ENCODE data around the gene NDRG4. TPM values are rescaled to one million over a fixed set of nuclear protein-coding genes. Genes with fewer than 3 reads are reported as not detected.
A peak's percentile ranks its signal among the peaks of the same experiment; 100 is the strongest.

NDRG4 gene
- total and polyA plus RNA-seq, 2 of the 13 experiments (the other 11 are each of a cell fraction or from before 2014, with no cell fraction given), result 1.7 to 2.7 TPM

GRCh38 chr16:58493756-58494431 is 6.0 kb upstream of the NDRG4 start:
- H4K20me1 ChIP-seq (ENCODE audit: insufficient read depth, low read length), result no peaks in the 10 kb centered on the region
- WGBS (ENCODE audit: low lambda C conversion rate), result 50% methylated on average over 9 of the region's 20 CpGs
- no peak overlapping the region for H3K4me3 ChIP-seq (replicated peaks in 1 of 3; ENCODE audit: insufficient read depth in 1 of 3, low read depth in 2 of 3, low read length in 3 of 3)
- TF ChIP-seq ZNF687 (CRISPR knock-in tag; IDR thresholded peaks at IDR 0.05), result 0 out of 2 replicates have a peak, but pooled peaks have one; percentile 16
- no peak for TF ChIP-seq IKZF4 (CRISPR knock-in tag; IDR thresholded peaks at IDR 0.05; ENCODE audit: borderline replicate concordance, low read depth, not compliant biosample characterization)
- H3K27me3 ChIP-seq (ENCODE audit: control insufficient read depth in 1 of 2, insufficient read depth in 2 of 2, low read length in 2 of 2), result peaks cover 0 to 18% of the 10 kb centered on the region in 2 experiments; a peak in 2 of 5 replicates
- H3K79me2 ChIP-seq (ENCODE audit: insufficient read depth, low read length), result no peaks in the 10 kb centered on the region
- ChIA-PET POLR2A (no interaction called here), CTCF (ENCODE audit: low intra/inter-chr PET ratio, low total read pairs) (no interaction called here)
- H3K9me3 ChIP-seq (ENCODE audit: low read length), result no peaks in the 10 kb centered on the region
- in situ Hi-C loops (cut with HindIII; ENCODE audit: extremely low pct_ligation_motif_present, low pct_unique_long_range_greater_than_20kb) (no loop called here), intact Hi-C loops (cut with micrococcal nuclease; ENCODE audit: unreplicated experiment) (no loop called here)
- H3K4me2 ChIP-seq (ENCODE audit: low read depth, low read length), result no peak overlapping the region
- H3K27ac ChIP-seq (ENCODE audit: extremely low read length, insufficient read depth, low read length), result no peak overlapping the region
- H3K4me1 ChIP-seq (ENCODE audit: insufficient read depth, low read length), result peaks cover 10% of the 10 kb centered on the region
- ATAC-seq, result no peak
- H3K9ac ChIP-seq (ENCODE audit: insufficient read depth, low read depth, low read length), result no peak overlapping the region
- FAIRE-seq, result no peak
- H2AFZ ChIP-seq (ENCODE audit: low read length), result no peak overlapping the region
- no peaks in the 10 kb centered on the region for H3K36me3 ChIP-seq (replicated peaks in 1 of 2; ENCODE audit: control insufficient read depth in 1 of 2, insufficient read depth in 2 of 2, low read length in 2 of 2)
- DNase-seq (ENCODE audit: low spot score), result no peak
- BruUV-seq (replicated peaks), result no TSS peak
